ENCODE results near the gene KRT75.

The KRT75 gene

GRCh38 chr12:52455821-52456220 is 21.6 kb upstream of the KRT75 start:
- Histone ChIP-seq H3F3A (ENCODE audit: low read depth) (no peaks in the 10 kb centered on the region), H3K79me2 (ENCODE audit: insufficient read depth, low read length) (no peaks in the 10 kb centered on the region), H3K9ac (ENCODE audit: low read depth, low read length, poor library complexity, severe bottlenecking) (no peak overlapping the region), H3K4me3 (ENCODE audit: low read length, poor library complexity, severe bottlenecking) (no peak overlapping the region), H2AFZ (ENCODE audit: low read length) (no peak overlapping the region), H4K20me1 (ENCODE audit: insufficient read depth, low read length, poor library complexity, severe bottlenecking) (no peaks in the 10 kb centered on the region), H3K9me2 (replicated peaks; ENCODE audit: low read depth, low read length) (no peaks in the 10 kb centered on the region), H3K4me2 (ENCODE audit: low read depth, low read length, poor library complexity, severe bottlenecking) (no peak overlapping the region), H3K9me3 (ENCODE audit: insufficient read depth, low read depth, low read length) (no peaks in the 10 kb centered on the region), H3K36me3 (ENCODE audit: insufficient read depth, low read length) (no peaks in the 10 kb centered on the region), H3K4me1 (ENCODE audit: insufficient read depth, low read length, poor library complexity, severe bottlenecking) (no peaks in the 10 kb centered on the region), H3K27me3 (ENCODE audit: insufficient read depth, low read length, poor library complexity, severe bottlenecking) (no peaks in the 10 kb centered on the region)
- TF ChIP-seq EZH2phosphoT487 (IDR thresholded peaks at IDR 0.05; ENCODE audit: borderline replicate concordance), result no peak
- no peak for TF ChIP-seq CTCF (conservative IDR thresholded peaks at IDR 0.05; ENCODE audit: low read length)

- H3K4me3 ChIP-seq (ENCODE audit: low read length, poor library complexity, severe bottlenecking), result no peak overlapping the region
- H3K27me3 ChIP-seq (ENCODE audit: insufficient read depth, low read length, poor library complexity, severe bottlenecking), result no peaks in the 10 kb centered on the region
- no peaks in the 10 kb centered on the region for H3F3A ChIP-seq (ENCODE audit: low read depth)
- no peaks in the 10 kb centered on the region for H3K36me3 ChIP-seq (ENCODE audit: insufficient read depth, low read length)
- H3K79me2 ChIP-seq (ENCODE audit: insufficient read depth, low read length), result no peaks in the 10 kb centered on the region
- no peaks in the 10 kb centered on the region for H4K20me1 ChIP-seq (ENCODE audit: insufficient read depth, low read length, poor library complexity, severe bottlenecking)
- H3K9me2 ChIP-seq (replicated peaks; ENCODE audit: low read depth, low read length), result no peaks in the 10 kb centered on the region
- no peak overlapping the region for H3K4me2 ChIP-seq (ENCODE audit: low read depth, low read length, poor library complexity, severe bottlenecking)
- H3K9me3 ChIP-seq (ENCODE audit: insufficient read depth, low read depth, low read length), result no peaks in the 10 kb centered on the region
- no peak overlapping the region for H3K9ac ChIP-seq (ENCODE audit: low read depth, low read length, poor library complexity, severe bottlenecking)
- H2AFZ ChIP-seq (ENCODE audit: low read length), result no peak overlapping the region
- TF ChIP-seq EZH2phosphoT487 (IDR thresholded peaks at IDR 0.05; ENCODE audit: borderline replicate concordance) (no peak), CTCF (conservative IDR thresholded peaks at IDR 0.05; ENCODE audit: low read length) (no peak)
- H3K4me1 ChIP-seq (ENCODE audit: insufficient read depth, low read length, poor library complexity, severe bottlenecking), result no peaks in the 10 kb centered on the region
Measured at GRCh38 chr12:52454411-52455201, 20.4 kb upstream of the KRT75 start.

GRCh38 chr12:52452101-52452500 is 17.9 kb upstream of the KRT75 start, which contains the start of gene KRT6B:
TSS of gene KRT6B (minus strand) at chr12:52452146. CDS start at chr12:52452078, 68 bp downstream.
- Histone ChIP-seq H3K9ac (ENCODE audit: low read depth, low read length, poor library complexity, severe bottlenecking) (no peak within 1 kb of the TSS), H3K4me1 (ENCODE audit: insufficient read depth, low read length, poor library complexity, severe bottlenecking) (no peaks in the 10 kb centered on the region), H3F3A (ENCODE audit: low read depth) (no peaks in the 10 kb centered on the region), H4K20me1 (ENCODE audit: insufficient read depth, low read length, poor library complexity, severe bottlenecking) (no peaks in the 10 kb centered on the region), H3K9me2 (replicated peaks; ENCODE audit: low read depth, low read length) (no peaks in the 10 kb centered on the region), H3K27me3 (ENCODE audit: insufficient read depth, low read length, poor library complexity, severe bottlenecking) (no peaks in the 10 kb centered on the region), H3K9me3 (ENCODE audit: insufficient read depth, low read depth, low read length) (no peaks in the 10 kb centered on the region), H3K4me2 (ENCODE audit: low read depth, low read length, poor library complexity, severe bottlenecking) (no peak within 1 kb of the TSS), H3K36me3 (ENCODE audit: insufficient read depth, low read length) (no peaks in the 10 kb centered on the region), H2AFZ (ENCODE audit: low read length) (no peak within 1 kb of the TSS), H3K79me2 (ENCODE audit: insufficient read depth, low read length) (no peaks in the 10 kb centered on the region), H3K4me3 (ENCODE audit: low read length, poor library complexity, severe bottlenecking) (no peak within 1 kb of the TSS)
- TF ChIP-seq CTCF (conservative IDR thresholded peaks at IDR 0.05; ENCODE audit: low read length) (no peak), EZH2phosphoT487 (IDR thresholded peaks at IDR 0.05; ENCODE audit: borderline replicate concordance) (no peak)
